ENCODE measurements around the gene KCNMA1. TPM values are rescaled to one million over a fixed set of nuclear protein-coding genes. Genes with fewer than 3 reads are reported as not detected.

Gene KCNMA1
- total RNA-seq, 2 donors from 2014 or later, result 29.1 to 37.9 TPM

- WGBS, result 30% methylated on average over 6 of the region's 6 CpGs
- TF ChIP-seq POLR2AphosphoS5 (IDR thresholded peaks at IDR 0.05) (no peak), CTCF (IDR thresholded peaks at IDR 0.05) (no peak)
- H3K36me3 ChIP-seq, result no peaks in the 10 kb centered on the region
- no peak overlapping the region for H3K27ac ChIP-seq
- H3K4me1 ChIP-seq (replicated peaks), result no peaks in the 10 kb centered on the region
- no peak overlapping the region for H3K4me3 ChIP-seq
- intact Hi-C loops (cut with DNase I), result no loop called here
- H3K27me3 ChIP-seq (replicated peaks; ENCODE audit: insufficient read depth), result no peaks in the 10 kb centered on the region
- no peaks in the 10 kb centered on the region for H3K9me3 ChIP-seq
- DNase-seq (ENCODE audit: low spot score), result no peak
Measured at GRCh38 chr10:77028042-77028441, 609.6 kb downstream of the KCNMA1 start.

- Histone ChIP-seq H3K27ac (no peak overlapping the region), H3K36me3 (no peaks in the 10 kb centered on the region), H3K9me3 (no peaks in the 10 kb centered on the region), H3K4me1 (replicated peaks) (no peaks in the 10 kb centered on the region), H3K4me3 (no peak overlapping the region), H3K27me3 (replicated peaks; ENCODE audit: insufficient read depth) (no peaks in the 10 kb centered on the region)
- DNase-seq (ENCODE audit: low spot score), result no peak
- WGBS, result 73% methylated on average over 9 of the region's 9 CpGs
- intact Hi-C loops (cut with DNase I), result no loop called here
- no peak for TF ChIP-seq POLR2A (IDR thresholded peaks at IDR 0.05)
- no peak for TF ChIP-seq POLR2AphosphoS5 (IDR thresholded peaks at IDR 0.05)
- TF ChIP-seq CTCF (IDR thresholded peaks at IDR 0.05), result no peak
Measured at GRCh38 chr10:77027576-77027975, 610.0 kb downstream of the KCNMA1 start.

GRCh38 chr10:77027141-77027540 lies 610.5 kb downstream of the KCNMA1 start:
- no peaks in the 10 kb centered on the region for H3K36me3 ChIP-seq
- H3K9me3 ChIP-seq, result no peaks in the 10 kb centered on the region
- 72% methylated on average over 2 of the region's 2 CpGs for WGBS
- intact Hi-C loops (cut with DNase I), result no loop called here
- no peaks in the 10 kb centered on the region for H3K4me1 ChIP-seq (replicated peaks)
- H3K27me3 ChIP-seq (replicated peaks; ENCODE audit: insufficient read depth), result no peaks in the 10 kb centered on the region
- DNase-seq (ENCODE audit: low spot score), result no peak
- H3K27ac ChIP-seq, result no peak overlapping the region
- TF ChIP-seq CTCF (IDR thresholded peaks at IDR 0.05) (no peak), POLR2A (IDR thresholded peaks at IDR 0.05) (no peak), POLR2AphosphoS5 (IDR thresholded peaks at IDR 0.05) (no peak)
- no peak overlapping the region for H3K4me3 ChIP-seq

- 98% methylated on average over 5 of the region's 5 CpGs for WGBS
- H3K4me1 ChIP-seq (replicated peaks), result no peaks in the 10 kb centered on the region
- H3K27me3 ChIP-seq (replicated peaks; ENCODE audit: insufficient read depth), result no peaks in the 10 kb centered on the region
Measured at GRCh38 chr10:77026148-77026547, 611.5 kb downstream of the KCNMA1 start.

More at GRCh38 chr10:77026148-77026547, 611.5 kb downstream of the KCNMA1 start:
- TF ChIP-seq CTCF (IDR thresholded peaks at IDR 0.05), result no peak
- TF ChIP-seq POLR2AphosphoS5 (IDR thresholded peaks at IDR 0.05), result no peak
- TF ChIP-seq POLR2A (IDR thresholded peaks at IDR 0.05), result no peak
- DNase-seq (ENCODE audit: low spot score), result no peak
- Histone ChIP-seq H3K27ac (no peak overlapping the region), H3K9me3 (no peaks in the 10 kb centered on the region), H3K36me3 (no peaks in the 10 kb centered on the region), H3K4me3 (no peak overlapping the region)
- intact Hi-C loops (cut with DNase I), result no loop called here
